ENCODE measurements around the gene RPS16. TPM values are rescaled to one million over a fixed set of nuclear protein-coding genes. Genes with fewer than 3 reads are reported as not detected.

Gene RPS16
- total and polyA plus RNA-seq, 9 of the 15 experiments (the other 6 are each of a cell fraction or from before 2014, with no cell fraction given) = 82.6 to 3,671 (median 2,204) TPM

- TF ChIP-seq MAFK (IDR thresholded peaks at IDR 0.05; ENCODE audit: low read length) (peak; percentile 31; the same call in 1 of the 2 replicates), TSC22D4 (tag; IDR thresholded peaks at IDR 0.05) (no peak), TARDBP (IDR thresholded peaks at IDR 0.05) (peak; percentile 69), RNF2 (IDR thresholded peaks at IDR 0.05) (0 out of 2 replicates have a peak, but pooled peaks have one; percentile 17), ILF3 (IDR thresholded peaks at IDR 0.05; ENCODE audit: borderline replicate concordance) (no peak; the same call in 1 of the 2 replicates), ZFPM2 (CRISPR knock-in tag; IDR thresholded peaks at IDR 0.05) (no peak), SMARCE1 (IDR thresholded peaks at IDR 0.05) (peak; percentile 52; the same call in 1 of the 2 replicates), ZNF24 (IDR thresholded peaks at IDR 0.05) (0 out of 2 replicates have a peak, but pooled peaks have one; percentile 38), HDAC8 (tag; IDR thresholded peaks at IDR 0.05) (no peak), STAG1 (CRISPR knock-in tag; IDR thresholded peaks at IDR 0.05; ENCODE audit: borderline replicate concordance) (0 out of 2 replicates have a peak, but pooled peaks have one; percentile 6), BCOR (IDR thresholded peaks at IDR 0.05) (no peak), EGR1 (conservative IDR thresholded peaks at IDR 0.05) (no peak), SMC3 (conservative IDR thresholded peaks at IDR 0.05; ENCODE audit: insufficient read depth, low read depth, low read length) (no peak), ZNF584 (CRISPR knock-in tag; IDR thresholded peaks at IDR 0.05; ENCODE audit: low read depth) (peak; percentile 87), NFATC3 (IDR thresholded peaks at IDR 0.05) (no peak), ZNF143 (CRISPR knock-in tag; IDR thresholded peaks at IDR 0.05) (no peak; the same call in 1 of the 2 replicates), STAT5A (IDR thresholded peaks at IDR 0.05; ENCODE audit: borderline replicate concordance, low read length) (no peak), ETV6 (IDR thresholded peaks at IDR 0.05; ENCODE audit: borderline replicate concordance in 1 of 2, low read depth in 2 of 2, low read length in 1 of 2) (peak; percentile 60 to 91; a peak in 3 of 4 replicates), ETV6 (CRISPR knock-in tag; IDR thresholded peaks at IDR 0.05; ENCODE audit: borderline replicate concordance) (0 out of 2 replicates have a peak, but pooled peaks have one; percentile 16), SIN3A (IDR thresholded peaks at IDR 0.05; ENCODE audit: borderline replicate concordance in 2 of 2, control insufficient read depth in 1 of 2, low read depth in 2 of 2, low read length in 2 of 2) (0 out of 4 replicates have a peak, but pooled peaks of 1 of the 2 experiments have one; percentile 20), TBP (optimal IDR thresholded peaks at IDR 0.05; ENCODE audit: low read depth, low read length) (no peak), DNMT1 (IDR thresholded peaks at IDR 0.05) (no peak), ZNF140 (CRISPR knock-in tag; IDR thresholded peaks at IDR 0.05) (no peak), SIN3B (IDR thresholded peaks at IDR 0.05; ENCODE audit: low read depth) (no peak), TCFL5 (CRISPR knock-in tag; conservative IDR thresholded peaks at IDR 0.05) (no peak), ZBTB12 (CRISPR knock-in tag; IDR thresholded peaks at IDR 0.05) (0 out of 2 replicates have a peak, but pooled peaks have one; percentile 60), FOS (IDR thresholded peaks at IDR 0.05; ENCODE audit: extremely low read depth, insufficient read length) (peak; percentile 3), BHLHE40 (IDR thresholded peaks at IDR 0.05; ENCODE audit: low read length) (peak; percentile 45; the same call in 1 of the 2 replicates), CXXC5 (CRISPR knock-in tag; IDR thresholded peaks at IDR 0.05) (peak; percentile 59; the same call in 1 of the 2 replicates), CEBPG (CRISPR knock-in tag; IDR thresholded peaks at IDR 0.05) (peak; percentile 95), CEBPG (tag; conservative IDR thresholded peaks at IDR 0.05 in 1 of 2, IDR thresholded peaks at IDR 0.05 in 1 of 2) (peak; percentile 88 to 95)
These were observed 4.8 kb downstream of the RPS16 start (continued) for GRCh38 chr19:39430675-39431593.

Measured in K562 (cell line).